K562 (cell line): Measurements from ENCODE around the gene PBXIP1. TPM values are rescaled to one million over a fixed set of nuclear protein-coding genes. Genes with fewer than 3 reads are reported as not detected.

Source experiments
- BCOR ChIP-seq: fragments of 450-650 bp; IDR thresholded peaks from 2 replicates; pipeline ENCODE4 v1.6.1; 2016
- EGR1 ChIP-seq: fragments of 450-650 bp; conservative IDR thresholded peaks from 2 replicates; pipeline ENCODE4 v1.6.1; 2017; ENCODE audit warnings: mild to moderate bottlenecking
- HDAC6 ChIP-seq: IDR thresholded peaks from 2 replicates; pipeline ENCODE4 v1.6.1; 2012; ENCODE audit warnings: low read depth, mild to moderate bottlenecking, control low read depth, inconsistent platforms, low read length, moderate library complexity
- IRF2 ChIP-seq: sonication (generic); formaldehyde crosslinking; IDR thresholded peaks from 2 replicates; pipeline ENCODE4 v1.8.1; 2022; ENCODE audit warnings: mild to moderate bottlenecking, missing genetic modification reagents
- KLF13 ChIP-seq: fragments of 450-650 bp; IDR thresholded peaks from 2 replicates; pipeline ENCODE4 v1.6.1; 2016; ENCODE audit warnings: missing genetic modification characterization, low read depth, mild to moderate bottlenecking, missing compliant biosample characterization, moderate library complexity, borderline replicate concordance
- MIER1 ChIP-seq: fragments of 450-650 bp; IDR thresholded peaks from 2 replicates; pipeline ENCODE4 v1.6.1; 2016; ENCODE audit warnings: antibody characterized with exemption, mild to moderate bottlenecking, low read depth
- MTA3 ChIP-seq: fragments of 450-650 bp; formaldehyde crosslinking; IDR thresholded peaks from 2 replicates; pipeline ENCODE4 v1.6.1; 2017; ENCODE audit warnings: mild to moderate bottlenecking, borderline replicate concordance
- NCOA4 ChIP-seq: fragments of 450-650 bp; IDR thresholded peaks from 2 replicates; pipeline ENCODE4 v1.6.1; 2018; ENCODE audit warnings: mild to moderate bottlenecking; ENCODE audit not compliant: partially characterized antibody
- SMAD1 ChIP-seq: fragments of 150-350 bp; IDR thresholded peaks from 2 replicates; pipeline ENCODE4 v1.6.1; 2014; ENCODE audit warnings: low read length, low read depth; ENCODE audit not compliant: partially characterized antibody
- SMARCB1 ChIP-seq: IDR thresholded peaks from 2 replicates; pipeline ENCODE4 v1.6.1; 2011; ENCODE audit warnings: improper control_type of control experiment, low read depth; ENCODE audit not compliant: insufficient read length
- SMARCC2 ChIP-seq: fragments of 450-650 bp; IDR thresholded peaks from 2 replicates; pipeline ENCODE4 v1.6.1; 2017; ENCODE audit warnings: antibody characterized with exemption, moderate library complexity, mild to moderate bottlenecking, low read depth
- SMARCE1 ChIP-seq: fragments of 450-650 bp; IDR thresholded peaks from 2 replicates; pipeline ENCODE4 v1.7.1; 2016; ENCODE audit warnings: mild to moderate bottlenecking
- TCF3 ChIP-seq: sonication (generic); formaldehyde crosslinking; IDR thresholded peaks from 2 replicates; pipeline ENCODE4 v1.4.0; 2020; ENCODE audit warnings: mild to moderate bottlenecking, missing genetic modification reagents
- TCF7 ChIP-seq: sonication (generic); IDR thresholded peaks from 2 replicates; pipeline ENCODE4 v1.6.1; 2016; ENCODE audit warnings: antibody characterized with exemption, borderline replicate concordance
- ZKSCAN3 ChIP-seq: fragments of 250-450 bp; sonication (Bioruptor Pico); IDR thresholded peaks from 2 replicates; pipeline ENCODE4 v1.4.0; 2020
- ZNF12 ChIP-seq: sonication (generic); formaldehyde crosslinking; IDR thresholded peaks from 2 replicates; pipeline ENCODE4 v1.4.0; 2020; ENCODE audit warnings: mild to moderate bottlenecking, missing genetic modification reagents
- ZNF140 ChIP-seq: fragments of 250-450 bp; sonication (Bioruptor Pico); IDR thresholded peaks from 2 replicates; pipeline ENCODE4 v1.8.0; 2021; ENCODE audit warnings: moderate library complexity, mild to moderate bottlenecking, inconsistent platforms
- ZNF41 ChIP-seq: fragments of 250-450 bp; sonication (Bioruptor Pico); conservative IDR thresholded peaks from 2 replicates; pipeline ENCODE4 v1.4.0; 2020; ENCODE audit warnings: mild to moderate bottlenecking
- ZNF586 ChIP-seq: fragments of 450-650 bp; formaldehyde crosslinking; conservative IDR thresholded peaks from 2 replicates; pipeline ENCODE4 v1.4.0; 2020; ENCODE audit warnings: mild to moderate bottlenecking, moderate library complexity
- ZNF79 ChIP-seq: fragments of 250-450 bp; sonication (Bioruptor Pico); IDR thresholded peaks from 2 replicates; pipeline ENCODE4 v1.4.0; 2020; ENCODE audit warnings: low read depth, mild to moderate bottlenecking, moderate library complexity
- ZZZ3 ChIP-seq: fragments of 450-650 bp; IDR thresholded peaks from 2 replicates; pipeline ENCODE4 v1.6.1; 2016; ENCODE audit warnings: antibody characterized with exemption, mild to moderate bottlenecking, moderate library complexity
- polyA plus RNA-seq, 8 experiments: library from polyadenylated mRNA; depleted of rRNA in 4 of 8; stranded (reverse) in 5 of 8; unstranded in 3 of 8; fragments of >200 nt; fragmentation: Nextera tagmentation in 2 of 8; fragmentation: Illumina TruSeq in 1 of 8; extraction: Ambion mirVana in 2 of 8; extraction: Trizol in 1 of 8; gene quantifications; 2 replicates each; pipeline versions ENCODE4 v1.2.1 to v1.2.3, GENCODE V29; 2011 to 2014; ENCODE audit warnings: inconsistent platforms in 1 of 8, missing spikeins in 1 of 8
- total RNA-seq, 7 experiments: library from RNA; depleted of rRNA in 6 of 7; stranded (reverse); fragments of >200 nt in 6 of 7; fragmentation: Illumina TruSeq in 2 of 7; extraction: Trizol in 2 of 7; gene quantifications; 2 replicates each; pipeline versions ENCODE4 v1.2.1 to v1.2.3, GENCODE V29; 2011 to 2021; ENCODE audit warnings: low replicate concordance in 1 of 7
- TF ChIP-seq, protein P1 (sequence below): fragments of 450-650 bp; IDR thresholded peaks from 2 replicates; pipeline ENCODE4 v1.6.1; 2016; ENCODE audit warnings: missing biosample characterization, missing genetic modification characterization
- TF ChIP-seq, protein P2 (sequence below), 2 experiments: fragments of 450-650 bp; conservative IDR thresholded peaks; 2 replicates each; pipeline ENCODE4 v1.6.1; 2017; ENCODE audit warnings: mild to moderate bottlenecking in 2 of 2, moderate library complexity in 2 of 2
- TF ChIP-seq, protein P3 (sequence below): fragments of 200-800 bp; sonication (Bioruptor generic); IDR thresholded peaks from 2 replicates; pipeline ENCODE4 v1.6.1; 2017; ENCODE audit warnings: missing genetic modification characterization, missing compliant biosample characterization
- TF ChIP-seq, protein P4 (sequence below): fragments of 450-650 bp; formaldehyde crosslinking; IDR thresholded peaks from 2 replicates; pipeline ENCODE4 v1.4.0; 2020; ENCODE audit warnings: mild to moderate bottlenecking, moderate library complexity

PBXIP1 gene
- total and polyA plus RNA-seq, 9 of the 15 experiments (the other 6 are each of a cell fraction or from before 2014, with no cell fraction given) = 0.13 to 8.3 (median 5.8) TPM

GRCh38 chr1:154955718-154956543 lies at the start of gene PBXIP1 (continued):
- no peak for TF ChIP-seq SMARCC2
- TF ChIP-seq ZNF586 (CRISPR knock-in tag) = no peak
- no peak for TF ChIP-seq BCOR
- TF ChIP-seq KLF13 (tag) = no peak
- TF ChIP-seq ZNF41 (CRISPR knock-in tag) = 0 out of 2 replicates have a peak, but pooled peaks have one; percentile 17
- TF ChIP-seq MTA3 = 0 out of 2 replicates have a peak, but pooled peaks have one; percentile 13
- TF ChIP-seq, protein P1, sequence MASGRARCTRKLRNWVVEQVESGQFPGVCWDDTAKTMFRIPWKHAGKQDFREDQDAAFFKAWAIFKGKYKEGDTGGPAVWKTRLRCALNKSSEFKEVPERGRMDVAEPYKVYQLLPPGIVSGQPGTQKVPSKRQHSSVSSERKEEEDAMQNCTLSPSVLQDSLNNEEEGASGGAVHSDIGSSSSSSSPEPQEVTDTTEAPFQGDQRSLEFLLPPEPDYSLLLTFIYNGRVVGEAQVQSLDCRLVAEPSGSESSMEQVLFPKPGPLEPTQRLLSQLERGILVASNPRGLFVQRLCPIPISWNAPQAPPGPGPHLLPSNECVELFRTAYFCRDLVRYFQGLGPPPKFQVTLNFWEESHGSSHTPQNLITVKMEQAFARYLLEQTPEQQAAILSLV (tag) = no peak
- no peak for TF ChIP-seq NCOA4
- TF ChIP-seq, protein P2, sequence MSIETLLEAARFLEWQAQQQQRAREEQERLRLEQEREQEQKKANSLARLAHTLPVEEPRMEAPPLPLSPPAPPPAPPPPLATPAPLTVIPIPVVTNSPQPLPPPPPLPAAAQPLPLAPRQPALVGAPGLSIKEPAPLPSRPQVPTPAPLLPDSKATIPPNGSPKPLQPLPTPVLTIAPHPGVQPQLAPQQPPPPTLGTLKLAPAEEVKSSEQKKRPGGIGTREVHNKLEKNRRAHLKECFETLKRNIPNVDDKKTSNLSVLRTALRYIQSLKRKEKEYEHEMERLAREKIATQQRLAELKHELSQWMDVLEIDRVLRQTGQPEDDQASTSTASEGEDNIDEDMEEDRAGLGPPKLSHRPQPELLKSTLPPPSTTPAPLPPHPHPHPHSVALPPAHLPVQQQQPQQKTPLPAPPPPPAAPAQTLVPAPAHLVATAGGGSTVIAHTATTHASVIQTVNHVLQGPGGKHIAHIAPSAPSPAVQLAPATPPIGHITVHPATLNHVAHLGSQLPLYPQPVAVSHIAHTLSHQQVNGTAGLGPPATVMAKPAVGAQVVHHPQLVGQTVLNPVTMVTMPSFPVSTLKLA (conservative IDR thresholded peaks at IDR 0.05) = peak in 1 of 2 experiments; percentile 39; a peak in 1 of 4 replicates
- no peak for TF ChIP-seq TCF3 (CRISPR knock-in tag)
- TF ChIP-seq TCF7 = no peak
- TF ChIP-seq ZNF12 = no peak
- no peak for TF ChIP-seq SMAD1
- TF ChIP-seq ZNF79 (CRISPR knock-in tag) = no peak
- TF ChIP-seq IRF2 (CRISPR knock-in tag) = no peak
- no peak for TF ChIP-seq ZKSCAN3
- TF ChIP-seq, protein P3, sequence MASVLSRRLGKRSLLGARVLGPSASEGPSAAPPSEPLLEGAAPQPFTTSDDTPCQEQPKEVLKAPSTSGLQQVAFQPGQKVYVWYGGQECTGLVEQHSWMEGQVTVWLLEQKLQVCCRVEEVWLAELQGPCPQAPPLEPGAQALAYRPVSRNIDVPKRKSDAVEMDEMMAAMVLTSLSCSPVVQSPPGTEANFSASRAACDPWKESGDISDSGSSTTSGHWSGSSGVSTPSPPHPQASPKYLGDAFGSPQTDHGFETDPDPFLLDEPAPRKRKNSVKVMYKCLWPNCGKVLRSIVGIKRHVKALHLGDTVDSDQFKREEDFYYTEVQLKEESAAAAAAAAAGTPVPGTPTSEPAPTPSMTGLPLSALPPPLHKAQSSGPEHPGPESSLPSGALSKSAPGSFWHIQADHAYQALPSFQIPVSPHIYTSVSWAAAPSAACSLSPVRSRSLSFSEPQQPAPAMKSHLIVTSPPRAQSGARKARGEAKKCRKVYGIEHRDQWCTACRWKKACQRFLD (CRISPR knock-in tag) = no peak
- TF ChIP-seq MIER1 = no peak
- TF ChIP-seq, protein P4, sequence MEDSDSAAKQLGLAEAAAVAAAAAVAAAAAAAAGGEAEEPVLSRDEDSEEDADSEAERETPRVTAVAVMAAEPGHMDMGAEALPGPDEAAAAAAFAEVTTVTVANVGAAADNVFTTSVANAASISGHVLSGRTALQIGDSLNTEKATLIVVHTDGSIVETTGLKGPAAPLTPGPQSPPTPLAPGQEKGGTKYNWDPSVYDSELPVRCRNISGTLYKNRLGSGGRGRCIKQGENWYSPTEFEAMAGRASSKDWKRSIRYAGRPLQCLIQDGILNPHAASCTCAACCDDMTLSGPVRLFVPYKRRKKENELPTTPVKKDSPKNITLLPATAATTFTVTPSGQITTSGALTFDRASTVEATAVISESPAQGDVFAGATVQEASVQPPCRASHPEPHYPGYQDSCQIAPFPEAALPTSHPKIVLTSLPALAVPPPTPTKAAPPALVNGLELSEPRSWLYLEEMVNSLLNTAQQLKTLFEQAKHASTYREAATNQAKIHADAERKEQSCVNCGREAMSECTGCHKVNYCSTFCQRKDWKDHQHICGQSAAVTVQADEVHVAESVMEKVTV = no peak
- no peak for TF ChIP-seq ZNF140 (CRISPR knock-in tag)
- TF ChIP-seq HDAC6 = no peak
- TF ChIP-seq ZZZ3 = no peak
- no peak for TF ChIP-seq EGR1
- no peak for TF ChIP-seq SMARCB1
- TF ChIP-seq SMARCE1 = no peak
